H1 (cell line): ENCODE data around the gene FGF12. TPM values are rescaled to one million over a fixed set of nuclear protein-coding genes. Genes with fewer than 3 reads are reported as not detected.
A peak's percentile ranks its signal among the peaks of the same experiment; 100 is the strongest.

Experiments
- CTCF ChIA-PET: fragments of 300-600 bp; sonication (Branson Sonifier 250); formaldehyde crosslinking; loops from one replicate; lab custom pipeline; 2021; ENCODE audit not compliant: partially characterized antibody; lab: Charles Lee
- POLR2A ChIA-PET: fragments of 300-600 bp; sonication (Branson Sonifier 250); formaldehyde crosslinking; loops from one replicate; lab custom pipeline; 2021; ENCODE audit warnings: inconsistent platforms; ENCODE audit not compliant: partially characterized antibody; lab: Charles Lee
- DNase-seq, 2 experiments: peaks; one replicate each; pipeline versions ENCODE4 v3.0.0 to v3.0.0-alpha.2; 2010 to 2022; ENCODE audit warnings: low spot score in 2 of 2, low read depth in 1 of 2, mixed read lengths in 1 of 2
- FAIRE-seq: peaks from 2 replicates; lab custom pipeline; 2011; peaks lifted over from hg19 to GRCh38; lab: Jason Lieb, UNC
- H2AFZ ChIP-seq: 2 replicates; pipeline ENCODE4 v1.8.1; 2012; ENCODE audit warnings: low read length, inconsistent platforms
- H2AK5ac ChIP-seq: 2 replicates; pipeline ENCODE4 v1.6.1; 2013; ENCODE audit warnings: low read depth, low read length
- H2BK120ac ChIP-seq: replicated peaks from 2 replicates; pipeline ENCODE3; 2013; ENCODE audit warnings: low read depth, low read length, inconsistent platforms
- H2BK12ac ChIP-seq: 2 replicates; pipeline ENCODE4 v1.6.1; 2013; ENCODE audit warnings: low read depth, low read length
- H2BK15ac ChIP-seq: 2 replicates; pipeline ENCODE4 v1.6.1; 2013; ENCODE audit warnings: low read length
- H2BK20ac ChIP-seq: 2 replicates; pipeline ENCODE4 v1.6.1; 2013; ENCODE audit warnings: low read length
- H2BK5ac ChIP-seq: 2 replicates; pipeline ENCODE4 v1.6.1; 2013; ENCODE audit warnings: low read depth, low read length
- H3K14ac ChIP-seq: 2 replicates; pipeline ENCODE4 v1.6.1; 2013; ENCODE audit warnings: inconsistent platforms; ENCODE audit not compliant: insufficient read length
- H3K18ac ChIP-seq: 2 replicates; pipeline ENCODE4 v1.6.1; 2013; ENCODE audit warnings: low read length; ENCODE audit errors: extremely low read depth
- H3K23ac ChIP-seq: 2 replicates; pipeline ENCODE4 v1.6.1; 2013; ENCODE audit warnings: inconsistent platforms; ENCODE audit not compliant: insufficient read length
- H3K23me2 ChIP-seq: 2 replicates; pipeline ENCODE4 v1.6.1; 2013; ENCODE audit warnings: low read depth, low read length
- H3K27ac ChIP-seq: 2 replicates; pipeline ENCODE4 v1.6.1; 2011; ENCODE audit warnings: low read depth, low read length, inconsistent platforms
- H3K27me3 ChIP-seq, 4 experiments: replicated peaks in 1 of 4; 1 replicate in 1 of 4; 2 replicates in 3 of 4; pipeline versions ENCODE4 v1.6.1 to v1.8.1; 2011 to 2013; ENCODE audit warnings: low read length in 3 of 4, mild to moderate bottlenecking in 3 of 4, inconsistent platforms in 2 of 4, mixed read lengths in 2 of 4, moderate library complexity in 1 of 4; ENCODE audit not compliant: control insufficient read depth in 3 of 4, insufficient read depth in 3 of 4; ENCODE audit errors: extremely low read depth in 1 of 4
- H3K36me3 ChIP-seq, 4 experiments: 2 replicates each; pipeline versions ENCODE4 v1.6.1 to v1.8.1; 2011 to 2013; ENCODE audit warnings: mild to moderate bottlenecking in 4 of 4, low read length in 3 of 4, moderate library complexity in 2 of 4, control low read depth in 1 of 4, inconsistent platforms in 1 of 4; ENCODE audit not compliant: insufficient read depth in 4 of 4, control insufficient read depth in 2 of 4
- H3K4ac ChIP-seq: replicated peaks from 2 replicates; pipeline ENCODE3; 2013; ENCODE audit warnings: low read length, low read depth, mixed read lengths, inconsistent platforms; ENCODE audit not compliant: insufficient read length
- H3K4me1 ChIP-seq, 4 experiments: replicated peaks in 1 of 4; 1 replicate in 1 of 4; 2 replicates in 3 of 4; pipeline versions ENCODE4 v1.6.1 to v1.8.1; 2011 to 2013; ENCODE audit warnings: low read length in 3 of 4, inconsistent platforms in 2 of 4, mixed read lengths in 1 of 4; ENCODE audit not compliant: insufficient read depth in 4 of 4, control insufficient read depth in 3 of 4
- H3K4me2 ChIP-seq, 2 experiments: 2 replicates each; pipeline versions ENCODE4 v1.6.1 to v1.8.1; 2011 to 2013; ENCODE audit warnings: low read depth in 2 of 2, low read length in 2 of 2, control low read depth in 1 of 2, inconsistent platforms in 1 of 2, mild to moderate bottlenecking in 1 of 2; ENCODE audit not compliant: insufficient read depth in 1 of 2
- H3K4me3 ChIP-seq, 4 experiments: fragments of 200-600, 300-600 bp in 1 of 4; sonication (generic), shearing (Covaris generic), sonication (Bioruptor Twin) in 1 of 4; 2 replicates each; pipeline versions ENCODE4 v1.5.1 to v1.8.1; 2011 to 2016; ENCODE audit warnings: low read length in 4 of 4, low read depth in 3 of 4, control low read depth in 2 of 4, inconsistent platforms in 2 of 4, mild to moderate bottlenecking in 2 of 4, mixed read lengths in 1 of 4, moderate library complexity in 1 of 4; ENCODE audit not compliant: insufficient read depth in 2 of 4; ENCODE audit errors: extremely low read depth in 1 of 4
- H3K56ac ChIP-seq: replicated peaks from 2 replicates; pipeline ENCODE3; 2013; ENCODE audit warnings: low read depth, mild to moderate bottlenecking, mixed read lengths, low read length, inconsistent platforms; ENCODE audit not compliant: insufficient read length
- H3K79me1 ChIP-seq: 2 replicates; pipeline ENCODE4 v1.6.1; 2013; ENCODE audit warnings: low read depth, low read length, control low read depth
- H3K79me2 ChIP-seq, 2 experiments: 2 replicates each; pipeline versions ENCODE4 v1.6.1 to v1.8.1; 2012 to 2013; ENCODE audit warnings: low read length in 2 of 2, mild to moderate bottlenecking in 2 of 2, inconsistent platforms in 1 of 2; ENCODE audit not compliant: insufficient read depth in 2 of 2, control insufficient read depth in 1 of 2
- H3K9ac ChIP-seq, 4 experiments: replicated peaks in 1 of 4; 1 replicate in 1 of 4; 2 replicates in 3 of 4; pipeline versions ENCODE4 v1.6.1 to v1.8.1; 2011 to 2013; ENCODE audit warnings: low read depth in 3 of 4, low read length in 3 of 4, control low read depth in 2 of 4, mild to moderate bottlenecking in 2 of 4, moderate library complexity in 2 of 4, inconsistent platforms in 1 of 4; ENCODE audit errors: extremely low read depth in 1 of 4
- H3K9me3 ChIP-seq, 2 experiments: 2 replicates each; pipeline versions ENCODE4 v1.6.1 to v1.8.1; 2012 to 2013; ENCODE audit warnings: mild to moderate bottlenecking in 2 of 2, moderate library complexity in 2 of 2, control low read depth in 1 of 2, inconsistent platforms in 1 of 2, low read depth in 1 of 2, low read length in 1 of 2, mixed read lengths in 1 of 2; ENCODE audit not compliant: insufficient read depth in 2 of 2
- H4K20me1 ChIP-seq, 2 experiments: replicated peaks in 1 of 2; 2 replicates each; pipeline versions ENCODE3 to v1.8.1; 2011 to 2013; ENCODE audit warnings: inconsistent platforms in 2 of 2, low read length in 2 of 2, mild to moderate bottlenecking in 1 of 2; ENCODE audit not compliant: insufficient read depth in 2 of 2, control insufficient read depth in 1 of 2
- H4K5ac ChIP-seq: 2 replicates; pipeline ENCODE4 v1.6.1; 2013; ENCODE audit warnings: low read length, low read depth, mixed read lengths, inconsistent platforms; ENCODE audit not compliant: insufficient read length
- H4K8ac ChIP-seq: 2 replicates; pipeline ENCODE4 v1.8.0; 2013; ENCODE audit warnings: mild to moderate bottlenecking, moderate library complexity, low read length, inconsistent platforms; ENCODE audit not compliant: insufficient read depth; ENCODE audit errors: extremely low read depth
- H4K91ac ChIP-seq: replicated peaks from 2 replicates; pipeline ENCODE3; 2013; ENCODE audit warnings: low read length, mixed read lengths, inconsistent platforms; ENCODE audit not compliant: insufficient read length
- ASH2L ChIP-seq: fragments of 200-600, 300-600 bp; sonication (generic); IDR thresholded peaks from one replicate; pipeline ENCODE4 v1.7.1; 2017; ENCODE audit warnings: low read length
- MAFK ChIP-seq: IDR thresholded peaks from 2 replicates; pipeline ENCODE4 v1.6.1; 2012; ENCODE audit warnings: low read depth, mild to moderate bottlenecking, improper control_type of control experiment, low read length
- PHF8 ChIP-seq: fragments of 200-600 bp; sonication (generic); conservative IDR thresholded peaks from 2 replicates; pipeline ENCODE4 v1.7.1; 2012; ENCODE audit warnings: low read depth, mild to moderate bottlenecking, inconsistent platforms, low read length, moderate library complexity
- RBBP5 ChIP-seq: IDR thresholded peaks from 2 replicates; pipeline ENCODE4 v1.7.1; 2012; ENCODE audit warnings: low read depth, mild to moderate bottlenecking, inconsistent platforms, low read length, moderate library complexity, borderline replicate concordance
- RNF2 ChIP-seq: fragments of 200-900, 300-1000 bp; sonication (generic); IDR thresholded peaks from 2 replicates; pipeline ENCODE4 v1.7.1; 2016; ENCODE audit warnings: borderline replicate concordance, low read depth, mild to moderate bottlenecking, antibody characterized with exemption, low read length; ENCODE audit not compliant: poor library complexity, severe bottlenecking; ENCODE audit errors: missing control alignments
- SP4 ChIP-seq: IDR thresholded peaks from 2 replicates; pipeline ENCODE4 v1.6.1; 2012; ENCODE audit warnings: low read length, inconsistent platforms
- SUZ12 ChIP-seq: fragments of 200-600 bp; sonication (generic); IDR thresholded peaks from 2 replicates; pipeline ENCODE4 v1.6.1; 2012; ENCODE audit warnings: mild to moderate bottlenecking, inconsistent platforms, low read length, moderate library complexity, mixed read lengths
- TAF1 ChIP-seq: IDR thresholded peaks from 2 replicates; pipeline ENCODE4 v1.6.1; 2011; ENCODE audit warnings: mild to moderate bottlenecking, low read depth, low read length
- TEAD4 ChIP-seq: IDR thresholded peaks from 2 replicates; pipeline ENCODE4 v1.6.1; 2012; ENCODE audit warnings: low read depth, low read length, inconsistent platforms, mixed read lengths
- WGBS, 2 experiments: shearing (Covaris generic) in 1 of 2; methylation state at CpG; one replicate each; pipeline versions ENCODE4 v1.1.6 to v1.1.7; 2013 to 2015; ENCODE audit warnings: low lambda C conversion rate in 2 of 2, mixed read lengths in 2 of 2, inconsistent platforms in 1 of 2, low coverage in 1 of 2, missing lambda C conversion rate in 1 of 2; ENCODE audit not compliant: insufficient replicate concordance in 2 of 2, insufficient coverage in 1 of 2, insufficient read length in 1 of 2; ENCODE audit errors: extremely low coverage in 1 of 2, missing lambda C conversion rate in 1 of 2; 5-methylcytosine and 5-hydroxymethylcytosine counted together
- polyA plus RNA-seq, 7 experiments: library from polyadenylated mRNA; depleted of rRNA in 3 of 7; stranded (reverse) in 5 of 7; unstranded in 2 of 7; fragments of >200 nt in 5 of 7; fragments of 200-250 nt in 2 of 7; gene quantifications; 1 replicate in 5 of 7; 2 replicates in 1 of 7; 4 replicates in 1 of 7; pipeline versions ENCODE4 v1.2.1 to v1.2.3, GENCODE V29; 2011 to 2013; ENCODE audit warnings: missing spikeins in 2 of 7, mixed read lengths in 2 of 7
- total RNA-seq: library from RNA; stranded (reverse); fragmentation: NEBNext Ultra II Directional; extraction: Animal tissue kit (Norgen Biotek cat#: 25700); gene quantifications from 2 replicates; pipeline ENCODE4 v1.2.1, GENCODE V29; 2021
- TF ChIP-seq, protein P1 (sequence below): IDR thresholded peaks from 2 replicates; pipeline ENCODE4 v1.6.1; 2012; ENCODE audit warnings: inconsistent platforms

The FGF12 gene
- total and polyA plus RNA-seq, 2 of the 8 experiments (the other 6 are each of a cell fraction or from before 2014, with no cell fraction given), result 4.1 to 16.6 TPM

DNA sequence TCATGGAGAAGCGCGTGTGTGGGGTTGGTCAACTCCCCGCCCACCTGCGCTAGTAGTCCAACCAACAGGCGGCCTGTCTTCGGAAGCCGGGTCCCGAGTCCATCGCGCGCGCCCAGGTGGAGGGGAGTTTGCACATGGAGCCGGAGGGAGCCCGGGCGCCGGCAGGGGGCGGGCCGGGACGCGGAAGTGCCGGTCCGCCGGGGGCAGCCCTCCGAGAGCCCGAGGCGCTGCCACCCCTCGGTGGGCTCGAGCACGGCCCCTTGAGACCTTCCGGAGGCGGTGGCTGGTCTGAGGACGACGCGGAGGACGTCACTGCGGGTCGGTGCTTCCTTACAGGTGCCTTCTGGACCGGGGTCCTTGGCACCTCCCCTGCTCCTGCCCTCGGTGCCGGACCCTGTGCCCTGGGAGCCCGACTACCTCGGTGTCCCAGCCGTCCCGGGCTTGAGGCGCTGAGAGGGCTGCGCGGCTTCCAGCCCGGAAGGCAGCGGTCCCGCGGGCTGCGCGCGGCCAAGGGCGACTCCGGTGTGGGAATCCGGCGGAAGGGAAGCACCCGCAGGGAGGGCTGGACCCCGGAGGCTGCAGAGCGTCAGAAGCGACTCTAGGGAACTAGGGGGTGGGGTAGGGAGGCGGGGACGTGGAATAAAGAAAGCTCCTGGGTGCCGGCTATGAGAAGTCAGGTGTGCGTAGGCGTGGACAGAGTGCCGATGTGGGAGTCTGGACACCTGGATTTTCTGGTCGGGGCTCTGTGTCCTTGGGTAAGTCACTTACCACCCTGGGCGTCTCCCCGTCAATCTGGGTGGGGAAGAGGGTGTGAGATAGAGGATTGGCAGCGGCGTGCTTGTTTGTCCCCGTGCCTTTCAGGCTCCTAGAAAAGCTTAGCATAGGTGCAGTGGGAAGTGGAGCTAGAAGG is 212.3 kb downstream of the FGF12 start:
- CTCF ChIA-PET, result interaction anchor here (0.7 to 2.8 kb wide), 5 partner anchors 9 to 297 kb away, joined by 3 to 11 read pairs (median 6); no protein-coding TSS in a partner anchor
- Histone ChIP-seq H3K4me3 (peak overlapping the region; percentile 68 to 84 (median 70)), H2BK5ac (no peak overlapping the region; the same call in 1 of the 2 replicates), H3K18ac (peak overlapping the region; percentile 62), H3K9me3 (0 out of 4 replicates have a peak, but pooled peaks cover 0 to 3% of the 10 kb centered on the region in 2 experiments), H3K4me1 (peaks cover 0 to 6% (median 3%) of the 10 kb centered on the region in 4 experiments; a peak in 4 of 7 replicates), H3K27ac (no peak overlapping the region), H3K9ac (peak overlapping the region; percentile 16 to 61 (median 36); a peak in 5 of 7 replicates), H4K91ac (peak overlapping the region; percentile 60), H2BK12ac (no peak overlapping the region; the same call in 1 of the 2 replicates), H3K36me3 (no peaks in the 10 kb centered on the region), H3K79me1 (no peaks in the 10 kb centered on the region), H4K5ac (no peak overlapping the region), H3K14ac (no peak overlapping the region), H3K27me3 (peaks cover 0 to 6% (median 1%) of the 10 kb centered on the region in 4 experiments; a peak in 2 of 7 replicates), H3K79me2 (no peaks in the 10 kb centered on the region), H2AK5ac (no peak overlapping the region), H4K8ac (peak overlapping the region; percentile 81), H2BK120ac (no peak overlapping the region), H3K4ac (no peak overlapping the region), H3K4me2 (peak overlapping the region; percentile 70 to 92), H3K23me2 (peaks cover 12% of the 10 kb centered on the region), H2AFZ (peak overlapping the region; percentile 92), H2BK20ac (no peak overlapping the region), H3K56ac (no peak overlapping the region), H2BK15ac (peak overlapping the region; percentile 37; the same call in 1 of the 2 replicates), H3K23ac (no peak overlapping the region), H4K20me1 (no peaks in the 10 kb centered on the region)
- POLR2A ChIA-PET, result interaction anchor here (1.3 kb wide), 1 partner anchor 9 kb away, joined by 3 read pairs; no protein-coding TSS in a partner anchor
- DNase-seq (peak; percentile 46 to 89), FAIRE-seq (no peak)
- 2% methylated on average over 71 of the region's 74 CpGs; no CpG with 5 or more reads in 1 of the 2 experiments for WGBS, 2 experiments
- TF ChIP-seq, protein P1, sequence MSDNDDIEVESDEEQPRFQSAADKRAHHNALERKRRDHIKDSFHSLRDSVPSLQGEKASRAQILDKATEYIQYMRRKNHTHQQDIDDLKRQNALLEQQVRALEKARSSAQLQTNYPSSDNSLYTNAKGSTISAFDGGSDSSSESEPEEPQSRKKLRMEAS, result peak; percentile 82
- TF ChIP-seq SUZ12 (peak; percentile 36; the same call in 1 of the 2 replicates), SP4 (0 out of 2 replicates have a peak, but pooled peaks have one; percentile 51), ASH2L (peak; percentile 60), MAFK (no peak), PHF8 (peak; percentile 51; the same call in 1 of the 2 replicates), RNF2 (no peak), RBBP5 (peak; percentile 72; the same call in 1 of the 2 replicates), TAF1 (peak; percentile 44; the same call in 1 of the 2 replicates), TEAD4 (no peak)
